IPS-15b (cell line): ENCODE measurements around the gene SKAP1.
"Not testable (repeated sequence)": the region's sequence is repeated elsewhere in the genome, so short reads cannot be mapped to it uniquely, and the experiment has no call there.

Experiments
- H3K27me3 ChIP-seq: one replicate; pipeline ENCODE4 v1.6.1; 2013; ENCODE audit warnings: low read length; ENCODE audit not compliant: control insufficient read depth, insufficient read depth
- H3K36me3 ChIP-seq: one replicate; pipeline ENCODE4 v1.6.1; 2013; ENCODE audit warnings: low read length; ENCODE audit not compliant: control insufficient read depth, insufficient read depth
- H3K4me1 ChIP-seq: one replicate; pipeline ENCODE4 v1.6.1; 2013; ENCODE audit warnings: mild to moderate bottlenecking, low read length; ENCODE audit not compliant: control insufficient read depth, insufficient read depth
- H3K4me3 ChIP-seq: one replicate; pipeline ENCODE4 v1.5.1; 2013; ENCODE audit warnings: low read depth, low read length
- H3K9ac ChIP-seq: one replicate; pipeline ENCODE4 v1.6.1; 2013; ENCODE audit warnings: low read depth, mild to moderate bottlenecking, low read length
- H3K9me3 ChIP-seq: one replicate; pipeline ENCODE4 v1.6.1; 2013; ENCODE audit warnings: mild to moderate bottlenecking, low read length; ENCODE audit not compliant: control insufficient read depth, insufficient read depth

SKAP1 gene

GRCh38 chr17:48352630-48353029 lies 77.4 kb downstream of the SKAP1 start:
- H3K36me3 ChIP-seq, result no peaks in the 10 kb centered on the region
- H3K4me3 ChIP-seq, result no peak overlapping the region
- H3K27me3 ChIP-seq, result peaks cover 3% of the 10 kb centered on the region
- no peaks in the 10 kb centered on the region for H3K9me3 ChIP-seq
- H3K9ac ChIP-seq, result no peak overlapping the region
- H3K4me1 ChIP-seq, result no peaks in the 10 kb centered on the region

- H3K4me1 ChIP-seq, result no peaks in the 10 kb centered on the region
- H3K9me3 ChIP-seq, result no peaks in the 10 kb centered on the region
- H3K36me3 ChIP-seq, result no peaks in the 10 kb centered on the region
- no peak overlapping the region for H3K9ac ChIP-seq
- peaks cover 3% of the 10 kb centered on the region for H3K27me3 ChIP-seq
- no peak overlapping the region for H3K4me3 ChIP-seq
Measured at GRCh38 chr17:48351911-48352332, 78.1 kb downstream of the SKAP1 start.

DNA sequence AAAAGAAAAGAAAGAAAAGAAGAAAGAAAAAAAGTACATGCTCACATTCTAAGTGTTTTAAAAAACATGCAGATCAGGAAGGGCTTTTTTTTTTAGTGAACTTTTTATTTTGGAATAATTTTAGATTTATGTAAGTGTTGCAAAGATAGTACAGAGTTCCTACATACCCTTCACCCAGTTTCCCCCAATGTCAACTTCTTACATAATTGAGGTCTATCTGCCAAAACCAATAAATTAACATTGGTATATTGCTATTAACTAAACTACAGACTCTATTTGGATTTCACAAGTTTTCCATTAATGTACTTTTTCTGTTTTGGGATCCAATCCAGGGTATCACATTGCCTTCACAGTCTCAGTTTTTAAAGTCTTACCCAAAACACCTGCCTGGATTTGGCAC lies 81.7 kb downstream of the SKAP1 start:
- no peak overlapping the region for H3K4me3 ChIP-seq
- H3K27me3 ChIP-seq, result peaks cover 3% of the 10 kb centered on the region
- H3K9ac ChIP-seq, result no peak overlapping the region
- H3K36me3 ChIP-seq, result no peaks in the 10 kb centered on the region
- no peaks in the 10 kb centered on the region for H3K9me3 ChIP-seq
- no peaks in the 10 kb centered on the region for H3K4me1 ChIP-seq

- H3K9ac ChIP-seq, result no peak overlapping the region
- H3K9me3 ChIP-seq, result no peaks in the 10 kb centered on the region
- no peaks in the 10 kb centered on the region for H3K36me3 ChIP-seq
- H3K27me3 ChIP-seq, result peaks cover 3% of the 10 kb centered on the region
- no peaks in the 10 kb centered on the region for H3K4me1 ChIP-seq
- H3K4me3 ChIP-seq, result no peak overlapping the region
Measured at GRCh38 chr17:48347177-48347576, 82.8 kb downstream of the SKAP1 start.

DNA sequence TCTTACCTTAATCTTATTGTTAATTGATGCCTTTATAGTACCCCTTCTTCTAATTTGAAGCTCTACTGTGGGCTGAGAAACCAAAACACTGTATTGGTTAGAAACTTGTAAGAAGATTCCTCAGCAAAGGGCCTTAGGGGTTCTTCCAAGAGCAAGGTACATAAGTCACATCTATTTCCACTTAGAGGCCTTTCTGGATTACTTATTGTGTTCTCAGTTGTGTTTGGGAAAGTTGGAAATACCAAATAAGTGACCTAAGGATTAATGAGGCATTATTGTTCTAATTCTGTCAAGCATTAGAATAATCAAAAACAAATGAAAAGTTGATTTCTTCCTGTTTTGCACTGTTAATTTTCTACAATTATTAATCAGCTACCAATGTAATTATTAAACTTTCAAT lies 85.8 kb downstream of the SKAP1 start:
- Histone ChIP-seq H3K9me3 (no peaks in the 10 kb centered on the region), H3K4me3 (no peak overlapping the region), H3K27me3 (peaks cover 3% of the 10 kb centered on the region), H3K36me3 (no peaks in the 10 kb centered on the region), H3K4me1 (no peaks in the 10 kb centered on the region), H3K9ac (no peak overlapping the region)

- Histone ChIP-seq H3K9me3 (no peaks in the 10 kb centered on the region), H3K9ac (no peak overlapping the region), H3K36me3 (no peaks in the 10 kb centered on the region), H3K27me3 (peaks cover 8% of the 10 kb centered on the region), H3K4me3 (no peak overlapping the region), H3K4me1 (no peaks in the 10 kb centered on the region)
Measured at GRCh38 chr17:48340916-48341315, 89.1 kb downstream of the SKAP1 start.

DNA sequence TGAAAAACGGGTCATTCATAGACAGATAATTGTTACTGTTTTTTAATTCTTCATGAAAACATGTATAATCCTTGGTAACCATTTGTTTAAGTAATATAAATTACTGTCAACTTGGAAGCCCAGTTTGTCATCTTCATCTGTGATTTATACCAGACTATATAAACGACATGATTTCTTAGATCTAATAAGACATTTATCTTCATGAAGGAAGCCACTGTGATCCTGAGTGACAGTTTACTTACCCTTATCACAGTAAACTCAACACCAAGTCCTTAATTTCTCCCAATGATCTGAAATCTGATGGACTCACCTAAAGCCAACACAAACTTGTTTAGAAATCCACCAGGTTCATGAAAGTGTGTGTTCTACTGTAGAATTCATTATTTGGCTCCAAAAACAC lies 91.3 kb downstream of the SKAP1 start:
- no peaks in the 10 kb centered on the region for H3K9me3 ChIP-seq
- H3K4me3 ChIP-seq, result no peak overlapping the region
- H3K36me3 ChIP-seq, result no peaks in the 10 kb centered on the region
- no peak overlapping the region for H3K9ac ChIP-seq
- no peaks in the 10 kb centered on the region for H3K4me1 ChIP-seq
- H3K27me3 ChIP-seq, result peaks cover 8% of the 10 kb centered on the region

GRCh38 chr17:48337903-48338302 lies 92.1 kb downstream of the SKAP1 start:
- not testable (repeated sequence) for H3K36me3 ChIP-seq, H3K4me3 ChIP-seq, H3K4me1 ChIP-seq, H3K9ac ChIP-seq, H3K27me3 ChIP-seq, H3K9me3 ChIP-seq

GRCh38 chr17:48336986-48337385 lies 93.0 kb downstream of the SKAP1 start:
- Histone ChIP-seq H3K4me1 (no peaks in the 10 kb centered on the region), H3K9ac (no peak overlapping the region), H3K36me3 (no peaks in the 10 kb centered on the region), H3K27me3 (peaks cover 8% of the 10 kb centered on the region), H3K9me3 (no peaks in the 10 kb centered on the region), H3K4me3 (no peak overlapping the region)

DNA sequence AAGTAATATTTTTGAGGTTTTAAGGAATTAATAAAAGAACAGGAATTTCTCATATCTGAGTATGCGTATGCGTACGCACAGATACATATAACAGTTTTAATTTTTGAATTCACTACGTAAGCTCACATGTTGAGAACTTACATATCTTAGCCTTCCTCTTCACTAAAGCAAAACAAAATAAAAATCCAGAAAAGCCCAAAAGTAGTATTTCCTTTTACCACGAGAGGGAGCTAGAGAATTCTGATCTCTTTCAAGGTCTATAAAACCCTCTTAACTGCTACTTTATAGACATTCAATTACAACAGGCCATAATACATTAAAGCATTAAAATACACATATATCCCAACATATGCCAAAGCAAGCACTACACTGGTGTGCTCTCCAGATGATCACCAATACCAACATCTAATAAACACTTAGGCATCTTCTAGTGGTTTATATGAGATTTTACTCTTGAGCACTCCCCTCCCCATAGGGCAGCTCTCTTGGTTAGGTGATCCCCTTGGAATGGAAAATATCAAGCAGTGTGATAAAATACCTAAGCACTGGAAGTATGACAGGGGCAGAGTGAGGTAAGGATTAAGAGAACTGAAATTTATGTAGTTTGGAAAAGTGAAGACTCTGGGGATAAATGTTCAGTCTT lies 94.0 kb downstream of the SKAP1 start:
- Histone ChIP-seq H3K4me1 (no peaks in the 10 kb centered on the region), H3K9ac (no peak overlapping the region), H3K27me3 (peaks cover 8% of the 10 kb centered on the region), H3K9me3 (no peaks in the 10 kb centered on the region), H3K36me3 (no peaks in the 10 kb centered on the region), H3K4me3 (no peak overlapping the region)

- no peaks in the 10 kb centered on the region for H3K4me1 ChIP-seq
- no peak overlapping the region for H3K4me3 ChIP-seq
- H3K9ac ChIP-seq, result no peak overlapping the region
- no peaks in the 10 kb centered on the region for H3K9me3 ChIP-seq
- H3K27me3 ChIP-seq, result peaks cover 8% of the 10 kb centered on the region
- no peaks in the 10 kb centered on the region for H3K36me3 ChIP-seq
Measured at GRCh38 chr17:48335146-48335784, 94.7 kb downstream of the SKAP1 start.

DNA sequence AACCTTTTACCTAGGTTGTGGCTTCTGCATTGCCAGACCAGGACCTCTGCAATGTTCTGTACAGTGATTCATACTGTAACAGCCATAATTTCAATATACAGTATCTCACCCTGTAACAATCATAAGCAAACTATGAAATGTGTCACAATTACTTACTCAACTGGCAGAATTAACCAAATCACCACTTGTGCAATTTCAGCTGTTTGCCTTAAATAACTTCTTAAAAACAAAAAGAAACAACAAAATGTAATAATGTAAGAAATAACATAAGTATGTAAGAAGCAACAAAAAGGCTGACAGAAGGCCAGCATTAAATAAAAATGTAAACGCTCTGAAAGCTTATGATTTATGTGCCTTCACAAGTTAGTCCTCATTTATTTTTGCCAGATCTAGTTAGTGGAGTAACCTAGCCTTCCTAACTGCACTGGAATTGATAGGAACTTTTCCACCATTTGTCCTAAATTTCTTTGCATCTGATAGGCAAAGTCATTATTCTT lies 96.9 kb downstream of the SKAP1 start:
- H3K36me3 ChIP-seq, result no peaks in the 10 kb centered on the region
- no peak overlapping the region for H3K4me3 ChIP-seq
- H3K9me3 ChIP-seq, result no peaks in the 10 kb centered on the region
- H3K27me3 ChIP-seq, result peaks cover 8% of the 10 kb centered on the region
- H3K4me1 ChIP-seq, result no peaks in the 10 kb centered on the region
- H3K9ac ChIP-seq, result no peak overlapping the region
